Fibroblast of skin of back (primary cell): Measurements from ENCODE around the gene TNNI2.

Source experiments
- DNase-seq: peaks from one replicate; pipeline ENCODE4 v3.0.0-alpha.2; 2013

Gene TNNI2

DNA sequence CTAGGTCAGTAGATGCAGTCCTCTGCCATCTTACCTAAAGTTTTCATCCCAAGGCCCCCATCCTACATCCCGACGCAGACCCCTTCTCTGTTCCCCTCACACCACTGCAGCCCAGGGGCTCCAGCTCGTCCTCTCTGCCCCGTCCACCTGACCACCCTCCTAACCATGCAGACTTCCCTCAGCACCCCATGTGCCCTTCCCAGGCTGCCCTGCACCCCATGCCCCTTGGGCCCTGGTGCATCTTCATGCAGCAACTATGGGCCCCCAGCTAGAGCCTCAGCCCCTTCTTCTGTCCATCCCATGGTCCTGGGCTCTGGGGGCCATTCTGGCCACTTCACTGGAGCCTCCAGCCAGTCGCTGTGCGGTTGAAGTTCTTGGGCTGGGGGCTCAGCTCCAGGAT is 50.0 kb downstream of the TNNI2 start:
- no peak for DNase-seq

DNA sequence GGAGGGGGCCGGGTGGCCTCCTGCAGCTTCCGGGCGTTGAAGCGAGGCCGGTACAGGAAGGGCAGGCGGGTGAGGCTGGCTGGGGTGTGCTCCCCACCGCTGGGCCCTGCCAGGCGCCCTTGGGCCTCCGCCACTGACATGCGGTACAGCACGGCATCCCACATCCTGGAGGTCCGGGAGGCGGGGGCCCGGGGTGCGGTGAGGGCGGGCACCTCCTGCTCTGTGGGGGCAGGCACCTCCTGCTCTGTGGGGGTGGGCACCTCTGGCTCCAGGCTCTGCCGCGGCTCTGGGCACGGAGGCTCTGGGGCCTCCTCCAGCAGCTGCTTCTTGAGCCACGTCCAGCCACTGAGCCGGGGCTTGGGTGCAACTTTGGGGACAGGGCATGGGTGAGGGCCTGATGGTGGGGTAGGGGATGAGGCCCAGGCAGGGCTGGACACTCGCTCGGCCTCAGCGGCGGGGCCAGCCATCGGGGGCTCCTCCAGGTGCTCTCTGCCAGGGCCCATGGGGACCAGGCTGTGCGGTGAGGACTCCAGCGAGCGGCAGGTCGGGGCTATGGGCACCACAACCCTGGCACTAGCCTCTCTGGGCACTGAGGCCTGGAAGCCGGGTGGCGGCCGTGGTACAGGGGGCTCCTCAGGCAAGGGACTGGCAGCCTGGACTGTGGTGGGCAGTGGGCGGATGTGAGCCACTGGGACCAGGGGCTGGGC is 50.6 kb downstream of the TNNI2 start:
- DNase-seq = no peak

- DNase-seq = no peak
Measured at GRCh38 chr11:1889941-1890855, 51.4 kb downstream of the TNNI2 start.
